ENCODE data around the gene GALNTL6.

GRCh38 chr4:172521680-172522079 is 708.5 kb downstream of the GALNTL6 start:
- no peak for TF ChIP-seq CTCF (conservative IDR thresholded peaks at IDR 0.05; ENCODE audit: low read length)
- TF ChIP-seq EZH2phosphoT487 (IDR thresholded peaks at IDR 0.05; ENCODE audit: borderline replicate concordance) = no peak
